ENCODE results near the gene LCE1D. TPM values are rescaled to one million over a fixed set of nuclear protein-coding genes. Genes with fewer than 3 reads are reported as not detected.
A peak's percentile ranks its signal among the peaks of the same experiment; 100 is the strongest.

Gene LCE1D
- total RNA-seq, 2 experiments from 2014 or later, result not detected

GRCh38 chr1:152770411-152770810, 26.1 kb upstream of the LCE1D start:
- DNase-seq (no peak), ATAC-seq (no peak)
- ChIA-PET CTCF (no interaction called here), POLR2A (no interaction called here)
- Mint-ChIP-seq H3K9me3 (ENCODE audit: low read depth) (no peaks in the 10 kb centered on the region), H3K4me1 (no peaks in the 10 kb centered on the region), H3K4me3 (no peak overlapping the region), H3K27ac (no peak overlapping the region), H3K27me3 (peaks cover 14% of the 10 kb centered on the region), H3K36me3 (ENCODE audit: low read depth) (no peaks in the 10 kb centered on the region)
- intact Hi-C loops (cut with DNase I, micrococcal nuclease), result no loop called here

- Mint-ChIP-seq H3K27ac (no peak within 1 kb of the TSS), H3K4me3 (no peak within 1 kb of the TSS), H3K4me1 (no peaks in the 10 kb centered on the region), H3K36me3 (ENCODE audit: low read depth) (no peaks in the 10 kb centered on the region), H3K9me3 (ENCODE audit: low read depth) (no peaks in the 10 kb centered on the region), H3K27me3 (peaks cover 21% of the 10 kb centered on the region)
- intact Hi-C loops (cut with DNase I, micrococcal nuclease), result no loop called here
- no peak for DNase-seq
- no peak for ATAC-seq
- POLR2A ChIA-PET, result no interaction called here
- CTCF ChIA-PET, result no interaction called here
Observed at GRCh38 chr1:152774875-152775274, 21.6 kb upstream of the LCE1D start, which contains the start of gene LCE1F. Gene LCE1F, plus strand, starts transcription at chr1:152775140. Its CDS starts 1,232 bp downstream, at chr1:152776372.

- no peaks in the 10 kb centered on the region for H3K36me3 Mint-ChIP-seq (ENCODE audit: low read depth)
- intact Hi-C loops (cut with DNase I, micrococcal nuclease), result no loop called here
- DNase-seq, result no peak
- no peaks in the 10 kb centered on the region for H3K4me1 Mint-ChIP-seq
- H3K9me3 Mint-ChIP-seq (ENCODE audit: low read depth), result no peaks in the 10 kb centered on the region
- H3K27ac Mint-ChIP-seq, result no peak overlapping the region
- CTCF ChIA-PET, result no interaction called here
- H3K4me3 Mint-ChIP-seq, result no peak overlapping the region
- peaks cover 19% of the 10 kb centered on the region for H3K27me3 Mint-ChIP-seq
- no peak for ATAC-seq
- POLR2A ChIA-PET, result no interaction called here
Observed at GRCh38 chr1:152776361-152776760, 20.2 kb upstream of the LCE1D start.

GRCh38 chr1:152777510-152778137, 18.9 kb upstream of the LCE1D start:
- Mint-ChIP-seq H3K9me3 (ENCODE audit: low read depth) (no peaks in the 10 kb centered on the region), H3K4me3 (no peak overlapping the region), H3K4me1 (no peaks in the 10 kb centered on the region), H3K27me3 (peaks cover 16% of the 10 kb centered on the region), H3K27ac (no peak overlapping the region), H3K36me3 (ENCODE audit: low read depth) (no peaks in the 10 kb centered on the region)
- CTCF ChIA-PET, result interaction anchor here (0.6 to 0.8 kb wide), 2 partner anchors 118 to 467 kb away, joined by 3 to 4 read pairs; no protein-coding TSS in a partner anchor
- intact Hi-C loops (cut with DNase I, micrococcal nuclease), result no loop called here
- peak; percentile 10 for DNase-seq
- POLR2A ChIA-PET, result no interaction called here
- no peak for ATAC-seq

- intact Hi-C loops (cut with DNase I, micrococcal nuclease), result no loop called here
- H3K4me1 Mint-ChIP-seq, result no peaks in the 10 kb centered on the region
- peaks cover 25% of the 10 kb centered on the region for H3K27me3 Mint-ChIP-seq
- DNase-seq (peak; percentile 9), ATAC-seq (peak; percentile 53)
- H3K27ac Mint-ChIP-seq, result no peak overlapping the region
- CTCF ChIA-PET, result no interaction called here
- POLR2A ChIA-PET, result no interaction called here
- no peaks in the 10 kb centered on the region for H3K36me3 Mint-ChIP-seq (ENCODE audit: low read depth)
- H3K4me3 Mint-ChIP-seq, result no peak overlapping the region
- no peaks in the 10 kb centered on the region for H3K9me3 Mint-ChIP-seq (ENCODE audit: low read depth)
Observed at GRCh38 chr1:152783095-152783494, 13.4 kb upstream of the LCE1D start.

- H3K4me1 Mint-ChIP-seq, result no peaks in the 10 kb centered on the region
- H3K27me3 Mint-ChIP-seq, result peaks cover 22% of the 10 kb centered on the region
- no peak within 1 kb of the TSS for H3K4me3 Mint-ChIP-seq
- no peaks in the 10 kb centered on the region for H3K36me3 Mint-ChIP-seq (ENCODE audit: low read depth)
- DNase-seq (no peak), ATAC-seq (no peak)
- POLR2A ChIA-PET, result no interaction called here
- no peaks in the 10 kb centered on the region for H3K9me3 Mint-ChIP-seq (ENCODE audit: low read depth)
- CTCF ChIA-PET, result no interaction called here
- no peak within 1 kb of the TSS for H3K27ac Mint-ChIP-seq
- intact Hi-C loops (cut with DNase I, micrococcal nuclease), result loop anchor here in 1 of 2 experiments (2.0 kb wide), 1 partner anchor 15 kb away; no protein-coding TSS in a partner anchor
Observed at GRCh38 chr1:152786077-152786476, 10.4 kb upstream of the LCE1D start, which contains the start of gene LCE1E. Gene LCE1E, plus strand, starts transcription at chr1:152786257. Its CDS starts 1,043 bp downstream, at chr1:152787300.

- CTCF ChIA-PET, result no interaction called here
- Mint-ChIP-seq H3K27me3 (peaks cover 5% of the 10 kb centered on the region), H3K9me3 (ENCODE audit: low read depth) (no peaks in the 10 kb centered on the region), H3K36me3 (ENCODE audit: low read depth) (no peaks in the 10 kb centered on the region), H3K4me3 (no peak overlapping the region), H3K4me1 (no peaks in the 10 kb centered on the region), H3K27ac (no peak overlapping the region)
- intact Hi-C loops (cut with DNase I, micrococcal nuclease), result no loop called here
- DNase-seq (no peak), ATAC-seq (no peak)
- POLR2A ChIA-PET, result no interaction called here
Observed at GRCh38 chr1:152795686-152796085, 835 bp upstream of the LCE1D start.

- no peak for DNase-seq
- H3K4me1 Mint-ChIP-seq, result no peaks in the 10 kb centered on the region
- H3K27me3 Mint-ChIP-seq, result peaks cover 23% of the 10 kb centered on the region
- no peak overlapping the region for H3K27ac Mint-ChIP-seq
- H3K9me3 Mint-ChIP-seq (ENCODE audit: low read depth), result no peaks in the 10 kb centered on the region
- H3K4me3 Mint-ChIP-seq, result no peak overlapping the region
- no peaks in the 10 kb centered on the region for H3K36me3 Mint-ChIP-seq (ENCODE audit: low read depth)
- intact Hi-C loops (cut with DNase I, micrococcal nuclease), result loop anchor here in 1 of 2 experiments (2.0 kb wide), 1 partner anchor 15 kb away; the partner anchor contains the start of gene LCE1E
- ATAC-seq, result no peak
- POLR2A ChIA-PET, result no interaction called here
- CTCF ChIA-PET, result no interaction called here
Observed at GRCh38 chr1:152801333-152801732, 4.8 kb downstream of the LCE1D start.

GRCh38 chr1:152806576-152806975, 10.1 kb downstream of the LCE1D start, which contains the start of gene LCE1C:
Gene LCE1C, minus strand, starts transcription at chr1:152806651. Its CDS starts 1,173 bp downstream, at chr1:152805478.
- Mint-ChIP-seq H3K9me3 (ENCODE audit: low read depth) (no peaks in the 10 kb centered on the region), H3K27ac (no peak within 1 kb of the TSS), H3K4me1 (no peaks in the 10 kb centered on the region), H3K36me3 (ENCODE audit: low read depth) (no peaks in the 10 kb centered on the region), H3K4me3 (no peak within 1 kb of the TSS), H3K27me3 (peaks cover 19% of the 10 kb centered on the region)
- POLR2A ChIA-PET, result no interaction called here
- intact Hi-C loops (cut with DNase I, micrococcal nuclease), result no loop called here
- ATAC-seq (no peak), DNase-seq (no peak)
- CTCF ChIA-PET, result interaction anchor here (0.6 to 1.0 kb wide), 2 partner anchors 17 to 55 kb away, joined by 3 to 4 read pairs; no protein-coding TSS in a partner anchor

- ATAC-seq (no peak), DNase-seq (no peak)
- Mint-ChIP-seq H3K9me3 (ENCODE audit: low read depth) (no peaks in the 10 kb centered on the region), H3K27me3 (peaks cover 11% of the 10 kb centered on the region), H3K27ac (no peak overlapping the region), H3K4me1 (no peaks in the 10 kb centered on the region), H3K36me3 (ENCODE audit: low read depth) (no peaks in the 10 kb centered on the region), H3K4me3 (no peak overlapping the region)
- intact Hi-C loops (cut with DNase I, micrococcal nuclease), result no loop called here
- CTCF ChIA-PET, result no interaction called here
- POLR2A ChIA-PET, result no interaction called here
Observed at GRCh38 chr1:152811050-152811449, 14.5 kb downstream of the LCE1D start.

GRCh38 chr1:152811671-152812070, 15.2 kb downstream of the LCE1D start, which contains the start of gene LCE1B:
Gene LCE1B, plus strand, starts transcription at chr1:152811971. Its CDS starts 476 bp downstream, at chr1:152812447.
- no peaks in the 10 kb centered on the region for H3K9me3 Mint-ChIP-seq (ENCODE audit: low read depth)
- ATAC-seq, result no peak
- no peak for DNase-seq
- no peaks in the 10 kb centered on the region for H3K4me1 Mint-ChIP-seq
- no peak within 1 kb of the TSS for H3K4me3 Mint-ChIP-seq
- intact Hi-C loops (cut with DNase I, micrococcal nuclease), result no loop called here
- ChIA-PET CTCF (no interaction called here), POLR2A (no interaction called here)
- no peaks in the 10 kb centered on the region for H3K36me3 Mint-ChIP-seq (ENCODE audit: low read depth)
- no peak within 1 kb of the TSS for H3K27ac Mint-ChIP-seq
- H3K27me3 Mint-ChIP-seq, result peaks cover 11% of the 10 kb centered on the region

GRCh38 chr1:152817309-152817708, 20.8 kb downstream of the LCE1D start:
- Mint-ChIP-seq H3K4me3 (no peak overlapping the region), H3K4me1 (no peaks in the 10 kb centered on the region)
- POLR2A ChIA-PET, result no interaction called here

More at GRCh38 chr1:152817309-152817708, 20.8 kb downstream of the LCE1D start:
- Mint-ChIP-seq H3K27me3 (peaks cover 11% of the 10 kb centered on the region), H3K36me3 (ENCODE audit: low read depth) (no peaks in the 10 kb centered on the region), H3K27ac (no peak overlapping the region), H3K9me3 (ENCODE audit: low read depth) (no peaks in the 10 kb centered on the region)
- no peak for DNase-seq
- CTCF ChIA-PET, result no interaction called here
- ATAC-seq, result no peak
- intact Hi-C loops (cut with DNase I, micrococcal nuclease), result no loop called here

Data from activated CD4-positive, alpha-beta T cell treated with anti-CD3 and anti-CD28 coated beads for 36 hours (primary cell).